Activated CD4-positive, alpha-beta memory T cell treated with anti-CD3 and anti-CD28 coated beads, Interleukin-2, amount 10 ng/mL, durations not matched to agents 7 days and 5 days (primary cell): ENCODE data around the gene CAMSAP1. TPM values are rescaled to one million over a fixed set of nuclear protein-coding genes. Genes with fewer than 3 reads are reported as not detected.

Source experiments
- CTCF ChIA-PET: fragments of 350-600 bp; sonication (Branson Sonifier 250); formaldehyde crosslinking; loops from one replicate; lab custom pipeline; 2021; ENCODE audit warnings: antibody characterized with exemption, inconsistent platforms; lab: Charles Lee
- POLR2A ChIA-PET: fragments of 350-600 bp; sonication (Branson Sonifier 250); formaldehyde crosslinking; loops from one replicate; lab custom pipeline; 2021; ENCODE audit warnings: antibody characterized with exemption; lab: Charles Lee
- DNase-seq: peaks from one replicate; pipeline ENCODE4 v3.0.0-alpha.2; 2020
- H3K27ac Mint-ChIP-seq: one replicate; pipeline ENCODE4 v1.8.0; 2021; ENCODE audit warnings: mild to moderate bottlenecking, mixed read lengths
- H3K27me3 Mint-ChIP-seq: one replicate; pipeline ENCODE4 v1.8.0; 2021; ENCODE audit warnings: mixed read lengths
- H3K36me3 Mint-ChIP-seq: one replicate; pipeline ENCODE4 v1.8.0; 2021; ENCODE audit warnings: low read depth, mixed read lengths
- H3K4me1 Mint-ChIP-seq: one replicate; pipeline ENCODE4 v1.8.0; 2021; ENCODE audit warnings: mixed read lengths
- H3K4me3 Mint-ChIP-seq: one replicate; pipeline ENCODE4 v1.8.0; 2021; ENCODE audit warnings: mild to moderate bottlenecking, mixed read lengths
- H3K9me3 Mint-ChIP-seq: one replicate; pipeline ENCODE4 v1.8.0; 2021; ENCODE audit warnings: mixed read lengths
- total RNA-seq, 2 experiments: library from RNA; stranded (reverse); gene quantifications; one replicate each; pipeline ENCODE4 v1.2.3, GENCODE V29; 2021

The CAMSAP1 gene
- total RNA-seq, 2 experiments from 2014 or later, result 20.9 to 22.0 TPM

- H3K36me3 Mint-ChIP-seq, result no peaks in the 10 kb centered on the region
- no peak for DNase-seq
- POLR2A ChIA-PET, result no interaction called here
- no peaks in the 10 kb centered on the region for H3K9me3 Mint-ChIP-seq
- no peaks in the 10 kb centered on the region for H3K27me3 Mint-ChIP-seq
- H3K27ac Mint-ChIP-seq, result no peak overlapping the region
- H3K4me3 Mint-ChIP-seq, result no peak overlapping the region
- CTCF ChIA-PET, result no interaction called here
- no peaks in the 10 kb centered on the region for H3K4me1 Mint-ChIP-seq
These were observed 123.7 kb downstream of the CAMSAP1 start for GRCh38 chr9:135783540-135784245.

DNA sequence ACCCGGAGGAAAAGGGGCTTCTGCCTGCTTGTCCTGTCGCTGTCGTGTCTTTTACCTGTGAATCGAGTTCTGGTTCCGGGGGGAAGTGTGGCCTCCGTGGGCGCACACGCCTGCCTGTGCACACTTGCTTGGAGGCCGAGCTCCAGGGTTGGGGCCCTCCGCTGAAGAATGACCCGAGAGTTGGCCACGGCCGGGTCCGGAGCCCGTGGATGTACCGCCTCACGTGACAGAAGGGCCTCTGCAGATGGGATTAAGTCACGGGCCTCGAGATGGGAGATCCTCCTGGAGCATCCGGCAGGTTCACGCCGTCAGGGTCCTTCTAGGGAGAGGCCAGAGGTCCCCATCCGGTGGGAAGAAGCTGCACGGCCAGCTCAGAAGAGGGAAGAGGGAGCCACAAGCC is 124.4 kb downstream of the CAMSAP1 start:
- POLR2A ChIA-PET, result no interaction called here
- no peak overlapping the region for H3K27ac Mint-ChIP-seq
- DNase-seq, result no peak
- no peaks in the 10 kb centered on the region for H3K27me3 Mint-ChIP-seq
- H3K9me3 Mint-ChIP-seq, result no peaks in the 10 kb centered on the region
- CTCF ChIA-PET, result no interaction called here
- no peaks in the 10 kb centered on the region for H3K4me1 Mint-ChIP-seq
- no peak overlapping the region for H3K4me3 Mint-ChIP-seq
- no peaks in the 10 kb centered on the region for H3K36me3 Mint-ChIP-seq

GRCh38 chr9:135780626-135781025 is 126.7 kb downstream of the CAMSAP1 start:
- Mint-ChIP-seq H3K36me3 (no peaks in the 10 kb centered on the region), H3K27me3 (no peaks in the 10 kb centered on the region), H3K9me3 (no peaks in the 10 kb centered on the region), H3K4me1 (no peaks in the 10 kb centered on the region), H3K4me3 (no peak overlapping the region), H3K27ac (no peak overlapping the region)
- POLR2A ChIA-PET, result no interaction called here
- CTCF ChIA-PET, result no interaction called here
- DNase-seq, result no peak

GRCh38 chr9:135780086-135780485 is 127.3 kb downstream of the CAMSAP1 start:
- Mint-ChIP-seq H3K4me3 (no peak overlapping the region), H3K36me3 (no peaks in the 10 kb centered on the region), H3K4me1 (no peaks in the 10 kb centered on the region), H3K27me3 (no peaks in the 10 kb centered on the region), H3K9me3 (no peaks in the 10 kb centered on the region), H3K27ac (no peak overlapping the region)
- no peak for DNase-seq
- ChIA-PET POLR2A (no interaction called here), CTCF (no interaction called here)

DNA sequence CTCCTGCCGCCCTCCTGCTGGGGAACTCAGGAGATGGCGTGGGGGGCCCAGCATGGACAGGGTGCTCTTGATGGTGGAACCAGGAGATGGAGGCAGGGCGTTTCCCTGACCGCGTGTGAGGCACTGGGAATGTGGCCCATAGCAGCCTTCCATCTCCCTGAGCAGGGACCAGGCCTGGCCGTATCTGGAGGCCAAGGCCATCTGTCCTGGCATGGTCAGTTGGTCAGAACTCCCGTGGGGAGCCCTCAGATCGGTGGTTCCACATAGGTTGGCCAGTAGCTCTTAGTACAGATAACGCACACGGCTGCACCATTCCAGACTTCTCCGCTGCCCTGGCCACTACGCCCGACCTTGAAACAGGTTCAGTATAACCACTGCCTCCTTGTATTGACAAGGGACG is 127.8 kb downstream of the CAMSAP1 start:
- Mint-ChIP-seq H3K4me1 (no peaks in the 10 kb centered on the region), H3K9me3 (no peaks in the 10 kb centered on the region), H3K27me3 (no peaks in the 10 kb centered on the region), H3K27ac (no peak overlapping the region), H3K36me3 (no peaks in the 10 kb centered on the region), H3K4me3 (no peak overlapping the region)
- CTCF ChIA-PET, result no interaction called here
- POLR2A ChIA-PET, result no interaction called here
- DNase-seq, result no peak

DNA sequence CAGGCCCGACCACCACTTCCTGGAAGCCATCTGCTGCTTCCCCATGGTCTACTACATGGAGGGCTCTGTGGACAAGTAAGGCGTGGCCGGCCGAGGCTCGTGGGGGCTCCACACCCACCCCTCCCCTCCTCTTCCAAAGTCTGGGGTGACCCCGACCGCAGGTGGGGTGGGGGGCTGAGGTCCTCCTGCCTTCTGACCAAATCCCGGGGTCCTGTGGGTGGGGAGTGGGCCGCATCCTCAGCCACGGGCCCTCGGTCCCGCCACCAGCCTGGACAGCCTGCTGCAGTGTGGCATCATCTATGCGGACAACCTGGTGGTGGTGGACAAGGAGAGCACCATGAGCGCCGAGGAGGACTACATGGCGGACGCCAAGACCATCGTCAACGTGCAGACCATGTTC is 128.9 kb downstream of the CAMSAP1 start:
- no peak for DNase-seq
- Mint-ChIP-seq H3K27me3 (no peaks in the 10 kb centered on the region), H3K9me3 (no peaks in the 10 kb centered on the region), H3K4me1 (no peaks in the 10 kb centered on the region), H3K4me3 (no peak overlapping the region), H3K27ac (no peak overlapping the region), H3K36me3 (no peaks in the 10 kb centered on the region)
- ChIA-PET POLR2A (no interaction called here), CTCF (no interaction called here)

GRCh38 chr9:135777623-135778177 is 129.6 kb downstream of the CAMSAP1 start:
- no peaks in the 10 kb centered on the region for H3K27me3 Mint-ChIP-seq
- no peak overlapping the region for H3K4me3 Mint-ChIP-seq

DNA sequence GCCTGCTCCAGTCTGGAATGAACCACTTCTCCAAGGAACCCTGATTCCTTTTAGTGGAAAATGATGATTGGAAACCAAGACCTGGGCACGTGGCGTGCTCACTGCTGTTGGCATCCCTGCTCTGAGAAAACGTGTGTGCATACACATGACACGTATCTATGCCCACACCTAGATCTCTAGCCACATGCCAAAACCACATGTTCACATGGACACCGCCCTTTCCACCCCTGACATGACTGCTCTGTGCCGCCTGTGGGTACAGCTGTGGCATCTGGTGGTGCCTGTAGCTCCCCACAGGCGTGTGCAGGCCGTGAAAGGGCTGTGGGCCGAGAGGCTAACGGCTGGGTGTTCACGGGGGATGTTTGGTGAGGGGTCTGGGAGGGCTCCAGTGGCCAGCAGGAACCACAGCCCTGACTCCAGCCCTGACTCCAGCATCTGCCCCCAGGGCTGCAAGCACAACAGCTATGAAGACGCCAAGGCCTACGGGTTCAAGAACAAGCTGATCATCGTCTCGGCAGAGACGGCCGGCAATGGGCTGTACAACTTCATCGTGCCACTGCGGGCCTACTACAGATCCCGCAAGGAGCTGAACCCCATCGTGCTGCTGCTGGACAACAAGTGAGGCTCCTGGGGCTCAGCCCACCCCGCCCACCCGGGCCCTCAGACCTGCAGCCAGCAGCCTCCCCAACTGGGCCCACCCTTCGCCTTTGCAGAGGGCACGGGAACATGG is 130.3 kb downstream of the CAMSAP1 start:
- no peaks in the 10 kb centered on the region for H3K27me3 Mint-ChIP-seq
- H3K9me3 Mint-ChIP-seq, result no peaks in the 10 kb centered on the region
- ChIA-PET CTCF (no interaction called here), POLR2A (no interaction called here)
- no peaks in the 10 kb centered on the region for H3K4me1 Mint-ChIP-seq
- H3K36me3 Mint-ChIP-seq, result no peaks in the 10 kb centered on the region
- H3K4me3 Mint-ChIP-seq, result no peak overlapping the region
- no peak for DNase-seq
- no peak overlapping the region for H3K27ac Mint-ChIP-seq

More at GRCh38 chr9:135777623-135778177, 129.6 kb downstream of the CAMSAP1 start:
- DNase-seq, result no peak
- Mint-ChIP-seq H3K36me3 (no peaks in the 10 kb centered on the region), H3K4me1 (no peaks in the 10 kb centered on the region), H3K9me3 (no peaks in the 10 kb centered on the region), H3K27ac (no peak overlapping the region)
- CTCF ChIA-PET, result no interaction called here
- POLR2A ChIA-PET, result no interaction called here

- no peak for DNase-seq
- no peaks in the 10 kb centered on the region for H3K4me1 Mint-ChIP-seq
- H3K27ac Mint-ChIP-seq, result no peak overlapping the region
- no peaks in the 10 kb centered on the region for H3K36me3 Mint-ChIP-seq
- H3K4me3 Mint-ChIP-seq, result no peak overlapping the region
- no peaks in the 10 kb centered on the region for H3K27me3 Mint-ChIP-seq
- CTCF ChIA-PET, result interaction anchor here (0.6 kb wide), 1 partner anchor 391 kb away, joined by 3 read pairs; no protein-coding TSS in a partner anchor
- POLR2A ChIA-PET, result no interaction called here
- no peaks in the 10 kb centered on the region for H3K9me3 Mint-ChIP-seq
These were observed 131.4 kb downstream of the CAMSAP1 start for GRCh38 chr9:135775911-135776310.

DNA sequence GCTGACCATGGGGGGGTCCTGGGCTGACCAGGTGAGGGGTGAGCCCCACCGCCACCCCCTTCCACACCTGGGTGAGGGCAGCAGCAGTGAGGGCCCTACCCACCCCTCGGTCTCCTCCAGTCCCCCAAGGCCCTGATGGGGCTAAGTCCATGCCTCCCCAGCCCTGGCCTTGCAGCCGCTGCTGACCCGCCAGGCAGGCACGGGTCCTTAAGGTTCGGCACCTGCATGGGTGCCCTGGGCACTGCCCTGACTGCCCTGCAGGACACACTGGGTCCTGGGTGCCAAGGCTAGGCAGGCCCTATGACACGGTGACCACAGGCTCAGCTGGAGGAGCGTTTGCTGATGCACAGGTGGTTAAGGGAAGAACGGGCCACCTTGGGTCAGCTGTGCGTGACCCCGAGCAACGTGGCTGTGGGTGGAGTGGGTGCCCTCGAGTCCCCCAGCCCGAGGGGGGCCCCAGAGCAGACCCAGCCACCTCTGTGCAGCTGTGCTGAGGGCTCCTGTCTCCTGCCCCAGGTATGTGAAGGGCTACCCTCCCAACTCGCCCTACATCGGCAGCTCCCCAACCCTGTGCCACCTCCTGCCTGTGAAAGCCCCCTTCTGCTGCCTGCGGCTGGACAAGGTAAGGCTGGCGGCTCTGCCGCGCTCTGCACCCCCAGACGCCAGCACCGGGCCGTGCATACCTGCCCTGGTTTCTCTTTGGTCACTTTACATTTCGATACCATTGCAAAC is 132.4 kb downstream of the CAMSAP1 start:
- POLR2A ChIA-PET, result no interaction called here
- no peaks in the 10 kb centered on the region for H3K27me3 Mint-ChIP-seq

GRCh38 chr9:135774239-135774747 is 133.1 kb downstream of the CAMSAP1 start:
- Mint-ChIP-seq H3K27ac (no peak overlapping the region), H3K9me3 (no peaks in the 10 kb centered on the region), H3K4me3 (no peak overlapping the region), H3K27me3 (no peaks in the 10 kb centered on the region), H3K4me1 (no peaks in the 10 kb centered on the region), H3K36me3 (no peaks in the 10 kb centered on the region)
- DNase-seq, result no peak
- ChIA-PET POLR2A (no interaction called here), CTCF (no interaction called here)

More for the DNA sequence above, 132.4 kb downstream of the CAMSAP1 start:
- no peak overlapping the region for H3K27ac Mint-ChIP-seq
- CTCF ChIA-PET, result no interaction called here
- no peaks in the 10 kb centered on the region for H3K9me3 Mint-ChIP-seq
- H3K4me1 Mint-ChIP-seq, result no peaks in the 10 kb centered on the region
- H3K4me3 Mint-ChIP-seq, result no peak overlapping the region
- H3K36me3 Mint-ChIP-seq, result no peaks in the 10 kb centered on the region
- no peak for DNase-seq

DNA sequence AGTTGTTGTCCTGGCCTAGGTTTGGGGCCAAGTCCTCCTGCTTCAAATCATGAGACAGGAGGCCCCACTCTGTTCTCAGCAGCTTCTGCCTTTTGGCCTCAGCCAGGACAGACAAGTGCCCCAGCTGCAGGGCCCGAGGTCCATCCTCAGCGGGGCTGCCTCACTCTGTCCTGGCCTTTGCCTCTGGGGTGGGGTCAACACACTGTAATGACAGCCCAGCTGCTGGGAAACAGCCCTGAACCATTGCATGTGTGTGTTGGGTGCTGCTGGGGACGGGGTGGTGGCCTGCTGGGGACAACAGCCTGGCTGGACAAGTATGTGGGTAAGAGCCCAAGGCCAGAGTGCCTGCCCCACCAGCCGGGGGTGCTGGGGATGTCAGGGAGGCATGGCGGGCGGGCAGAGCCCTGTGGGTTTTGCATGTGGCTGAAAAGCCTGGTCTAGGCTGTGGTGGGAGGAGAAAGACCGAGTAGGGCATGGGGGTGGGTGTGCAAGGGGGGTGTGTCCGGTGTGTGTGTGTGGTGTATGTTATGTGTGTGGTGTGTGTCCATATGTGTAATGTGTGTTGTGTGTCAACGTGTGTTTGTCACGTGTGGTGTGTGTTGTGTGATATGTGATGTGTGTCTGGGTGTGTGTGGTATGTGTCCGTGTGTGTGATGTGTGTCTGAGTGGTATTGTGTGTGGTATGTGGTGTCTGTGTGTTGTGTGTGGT is 133.7 kb downstream of the CAMSAP1 start:
- peaks cover 4% of the 10 kb centered on the region for H3K9me3 Mint-ChIP-seq
- no peaks in the 10 kb centered on the region for H3K27me3 Mint-ChIP-seq
- POLR2A ChIA-PET, result no interaction called here
- H3K27ac Mint-ChIP-seq, result no peak overlapping the region
- CTCF ChIA-PET, result no interaction called here
- no peak for DNase-seq
- no peak overlapping the region for H3K4me3 Mint-ChIP-seq
- no peaks in the 10 kb centered on the region for H3K4me1 Mint-ChIP-seq
- H3K36me3 Mint-ChIP-seq, result no peaks in the 10 kb centered on the region
